NB4 (cell line): ENCODE results near the gene BMPR2.

Source experiments
- MYC ChIP-seq: IDR thresholded peaks from 2 replicates; pipeline ENCODE4 v1.6.1; 2011; ENCODE audit warnings: low read depth, low read length
- POLR2A ChIP-seq: IDR thresholded peaks from 2 replicates; pipeline ENCODE4 v1.6.1; 2011; ENCODE audit warnings: mild to moderate bottlenecking; ENCODE audit not compliant: insufficient read length; ENCODE audit errors: extremely low read depth
- TF ChIP-seq, protein P1 (sequence below): IDR thresholded peaks from one replicate; pipeline ENCODE4 v1.5.1; 2012; ENCODE audit warnings: low read depth, low read length

DNA sequence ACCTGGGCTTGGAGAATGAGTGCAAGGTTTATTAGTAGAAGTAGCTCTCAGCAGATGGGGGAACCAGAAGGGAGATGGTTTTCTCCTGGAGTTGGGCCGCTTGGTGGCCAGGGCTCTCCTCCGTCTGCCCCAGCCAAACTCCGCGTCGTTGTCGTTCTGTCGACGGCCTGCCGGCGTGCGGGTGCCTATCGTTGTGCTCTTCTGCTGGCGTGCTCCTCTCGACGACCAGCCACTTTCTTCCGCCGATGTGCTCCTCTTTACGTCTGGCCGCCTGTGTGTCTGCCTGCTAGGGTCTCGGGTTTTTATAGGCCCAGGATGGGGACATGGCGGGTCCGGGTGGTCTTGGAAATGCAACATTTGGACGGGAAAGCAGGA, 119.1 kb downstream of the BMPR2 start:
- TF ChIP-seq, protein P1, sequence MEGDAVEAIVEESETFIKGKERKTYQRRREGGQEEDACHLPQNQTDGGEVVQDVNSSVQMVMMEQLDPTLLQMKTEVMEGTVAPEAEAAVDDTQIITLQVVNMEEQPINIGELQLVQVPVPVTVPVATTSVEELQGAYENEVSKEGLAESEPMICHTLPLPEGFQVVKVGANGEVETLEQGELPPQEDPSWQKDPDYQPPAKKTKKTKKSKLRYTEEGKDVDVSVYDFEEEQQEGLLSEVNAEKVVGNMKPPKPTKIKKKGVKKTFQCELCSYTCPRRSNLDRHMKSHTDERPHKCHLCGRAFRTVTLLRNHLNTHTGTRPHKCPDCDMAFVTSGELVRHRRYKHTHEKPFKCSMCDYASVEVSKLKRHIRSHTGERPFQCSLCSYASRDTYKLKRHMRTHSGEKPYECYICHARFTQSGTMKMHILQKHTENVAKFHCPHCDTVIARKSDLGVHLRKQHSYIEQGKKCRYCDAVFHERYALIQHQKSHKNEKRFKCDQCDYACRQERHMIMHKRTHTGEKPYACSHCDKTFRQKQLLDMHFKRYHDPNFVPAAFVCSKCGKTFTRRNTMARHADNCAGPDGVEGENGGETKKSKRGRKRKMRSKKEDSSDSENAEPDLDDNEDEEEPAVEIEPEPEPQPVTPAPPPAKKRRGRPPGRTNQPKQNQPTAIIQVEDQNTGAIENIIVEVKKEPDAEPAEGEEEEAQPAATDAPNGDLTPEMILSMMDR, result no peak
- TF ChIP-seq POLR2A, result no peak
- TF ChIP-seq MYC, result no peak
